HG03108 (cell line): ENCODE data around the gene BRSK2.
"Not testable (repeated sequence)": the region's sequence is repeated elsewhere in the genome, so short reads cannot be mapped to it uniquely, and the experiment has no call there.

Source experiments
- ATAC-seq: cut with Tn5 transposase; IDR thresholded peaks from one replicate; pipeline ENCODE4 v1.9.1; 2021; ENCODE audit warnings: moderate library complexity; ENCODE audit not compliant: unreplicated experiment

Gene BRSK2

GRCh38 chr11:1389932-1390568 is at the start of gene BRSK2:
Gene BRSK2, plus strand, starts transcription at chr11:1389934. Its CDS starts 351 bp downstream, at chr11:1390285.
- peak; percentile 8 for ATAC-seq

- no peak for ATAC-seq
Measured at GRCh38 chr11:1340111-1340510, 49.6 kb upstream of the BRSK2 start.

DNA sequence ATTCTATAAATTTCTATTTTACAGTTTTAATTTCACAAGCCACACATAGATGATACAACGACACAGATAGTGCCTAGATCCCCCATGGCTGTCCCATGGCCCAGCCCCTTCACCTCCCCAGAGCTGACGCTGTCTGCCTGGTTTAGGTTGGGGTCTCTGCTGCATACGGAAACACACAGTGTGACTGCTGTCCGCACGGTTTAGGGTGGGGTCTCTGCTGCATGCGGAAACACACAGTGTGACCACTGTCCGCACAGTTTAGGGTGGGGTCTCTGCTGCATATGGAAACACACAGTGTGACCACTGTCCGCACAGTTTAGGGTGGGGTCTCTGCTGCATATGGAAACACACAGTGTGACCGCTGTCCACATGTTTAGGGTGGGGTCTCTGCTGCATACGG is 48.5 kb upstream of the BRSK2 start:
- ATAC-seq: not testable (repeated sequence)

DNA sequence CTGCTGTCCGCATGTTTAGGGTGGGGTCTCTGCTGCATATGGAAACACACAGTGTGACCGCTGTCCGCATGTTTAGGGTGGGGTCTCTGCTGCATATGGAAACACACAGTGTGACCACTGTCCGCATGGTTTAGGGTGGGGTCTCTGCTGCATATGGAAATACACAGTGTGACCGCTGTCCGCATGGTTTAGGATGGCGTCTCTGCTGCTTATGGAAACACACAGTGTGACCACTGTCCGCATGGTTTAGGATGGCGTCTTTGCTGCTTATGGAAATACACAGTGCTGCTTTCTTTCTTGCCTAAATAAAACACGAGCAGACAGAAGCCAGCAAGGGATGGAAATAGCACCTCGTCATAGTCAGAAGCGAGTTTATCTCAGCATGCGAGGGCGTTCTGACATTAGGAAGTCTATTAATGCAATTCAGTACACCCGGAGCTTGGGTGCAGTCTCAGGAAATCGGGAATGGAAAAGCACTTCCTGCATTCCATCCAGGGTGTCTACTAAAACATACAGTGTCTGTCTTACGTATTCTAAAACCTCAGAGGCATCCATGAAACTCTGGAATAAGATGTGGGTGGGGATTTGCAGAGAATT is 47.7 kb upstream of the BRSK2 start:
- ATAC-seq: no peak

DNA sequence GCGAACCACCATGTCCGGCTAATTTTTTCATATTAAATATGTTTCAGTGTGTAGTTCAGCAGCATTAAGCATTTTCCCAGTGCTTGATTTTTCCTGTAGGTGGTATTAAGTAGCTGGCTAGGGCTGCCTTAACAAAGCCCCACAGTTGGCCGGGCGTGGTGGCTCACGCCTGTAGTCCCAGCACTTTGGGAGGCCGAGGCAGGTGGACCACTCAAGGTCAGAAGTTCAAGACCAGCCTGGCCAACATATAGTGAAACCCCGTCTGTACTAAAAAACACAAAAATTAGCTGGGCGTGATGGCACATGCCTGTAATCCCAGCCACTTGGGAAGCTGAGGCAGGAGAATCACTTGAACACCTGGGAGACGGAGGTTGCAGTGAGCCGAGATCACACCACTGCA is 46.8 kb upstream of the BRSK2 start:
- ATAC-seq: no peak

GRCh38 chr11:1343391-1344055 is 46.2 kb upstream of the BRSK2 start:
- ATAC-seq: no peak

- no peak for ATAC-seq
Measured at GRCh38 chr11:1344056-1344635, 45.6 kb upstream of the BRSK2 start.

- no peak for ATAC-seq
Measured at GRCh38 chr11:1345737-1346513, 43.8 kb upstream of the BRSK2 start.

DNA sequence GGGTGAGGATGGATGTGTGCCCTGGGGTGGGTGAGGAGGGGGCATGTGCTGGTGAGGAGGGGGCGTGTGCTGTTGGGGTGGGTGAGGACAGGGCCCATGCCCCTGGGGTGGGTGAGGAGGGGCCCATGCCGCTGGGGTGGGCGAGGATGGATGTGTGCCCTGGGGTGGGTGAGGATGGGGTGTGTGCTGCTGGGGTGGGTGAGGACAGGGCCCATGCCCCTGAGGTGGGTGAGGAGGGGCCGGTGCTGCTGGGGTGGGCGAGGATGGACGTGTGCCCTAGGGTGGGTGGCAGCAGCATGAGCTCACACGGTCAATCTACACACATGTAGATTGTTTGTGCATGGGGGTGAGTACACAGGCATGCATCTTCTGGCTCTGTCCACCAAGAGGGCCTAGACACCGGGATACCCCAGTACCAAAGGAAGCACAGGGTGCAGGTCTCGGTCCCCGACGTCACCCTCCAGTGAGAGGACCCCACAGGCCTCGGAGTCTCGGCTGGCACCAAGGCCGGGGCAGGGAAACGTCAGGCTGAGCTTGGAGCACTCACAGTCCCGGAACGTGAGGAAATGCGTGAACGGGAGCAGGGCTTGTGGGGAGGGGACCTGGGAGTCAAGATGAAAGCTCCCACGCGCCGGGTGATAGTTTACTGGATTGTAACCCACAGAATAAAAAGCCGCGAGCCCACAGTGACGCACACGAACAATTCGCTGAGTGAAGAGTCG is 42.9 kb upstream of the BRSK2 start:
- ATAC-seq: no peak

DNA sequence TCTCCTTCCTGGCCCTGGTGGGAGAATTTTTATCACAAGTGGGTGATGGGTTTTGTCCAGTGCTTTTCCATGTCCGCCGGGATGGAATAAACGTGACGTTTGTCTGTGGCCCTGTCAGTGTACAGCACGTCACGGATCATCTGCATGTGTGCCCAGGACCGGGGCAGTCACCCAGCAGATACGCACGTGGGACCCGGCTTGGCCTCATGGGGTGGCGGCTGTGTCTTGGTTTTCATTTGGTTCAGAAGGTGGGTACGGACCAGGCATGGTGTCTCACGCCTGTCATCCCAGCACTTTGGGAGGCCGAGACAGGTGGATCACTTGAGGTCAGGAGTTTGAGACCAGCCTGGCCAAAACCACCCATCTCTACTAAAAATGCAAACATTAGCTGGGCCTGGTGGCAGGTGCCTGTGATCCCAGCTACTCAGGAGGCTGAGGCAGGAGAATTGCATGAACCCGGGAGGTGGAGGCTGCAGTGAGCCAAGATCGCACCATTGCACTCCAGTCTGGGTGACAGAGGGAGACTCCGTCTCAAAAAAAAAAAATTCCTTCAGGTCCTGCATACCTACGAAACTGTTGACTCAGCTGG is 42.2 kb upstream of the BRSK2 start:
- ATAC-seq: not testable (repeated sequence)

- ATAC-seq: no peak
Measured at GRCh38 chr11:1348146-1348795, 41.5 kb upstream of the BRSK2 start.

- no peak for ATAC-seq
Measured at GRCh38 chr11:1348796-1349326, 40.9 kb upstream of the BRSK2 start.

GRCh38 chr11:1349327-1350041 is 40.2 kb upstream of the BRSK2 start:
- no peak for ATAC-seq

DNA sequence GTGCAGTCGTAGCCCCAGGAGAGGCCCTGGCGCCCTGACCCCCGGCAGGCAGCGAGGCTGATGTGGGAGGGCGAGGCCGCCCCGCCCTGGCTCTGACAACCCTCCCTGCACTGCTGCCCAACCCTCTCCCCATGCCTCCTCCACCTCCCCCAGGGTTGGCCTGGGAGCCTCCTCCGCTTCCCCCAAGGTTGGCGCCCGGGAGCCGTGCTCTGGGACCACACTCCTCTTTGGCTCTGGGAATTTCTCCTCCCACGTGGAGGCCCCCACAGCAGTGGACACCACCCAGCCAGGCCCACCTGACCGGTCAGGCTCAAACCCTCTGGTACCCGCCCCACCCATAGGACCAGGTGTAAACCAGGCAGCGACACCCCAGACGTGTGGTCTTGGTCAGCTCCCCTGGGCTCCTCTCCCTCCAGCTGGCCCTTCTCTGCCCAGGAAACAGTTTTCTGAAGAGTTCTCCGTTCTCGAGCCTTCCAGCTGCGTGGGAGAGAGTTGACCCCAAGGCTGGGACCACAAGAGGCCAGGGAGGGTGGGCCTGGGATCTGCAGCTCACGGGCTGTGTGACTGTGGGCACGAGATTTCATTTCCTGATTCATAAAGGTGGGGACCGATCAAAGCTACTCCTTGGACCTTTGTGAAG is 39.5 kb upstream of the BRSK2 start:
- no peak for ATAC-seq

DNA sequence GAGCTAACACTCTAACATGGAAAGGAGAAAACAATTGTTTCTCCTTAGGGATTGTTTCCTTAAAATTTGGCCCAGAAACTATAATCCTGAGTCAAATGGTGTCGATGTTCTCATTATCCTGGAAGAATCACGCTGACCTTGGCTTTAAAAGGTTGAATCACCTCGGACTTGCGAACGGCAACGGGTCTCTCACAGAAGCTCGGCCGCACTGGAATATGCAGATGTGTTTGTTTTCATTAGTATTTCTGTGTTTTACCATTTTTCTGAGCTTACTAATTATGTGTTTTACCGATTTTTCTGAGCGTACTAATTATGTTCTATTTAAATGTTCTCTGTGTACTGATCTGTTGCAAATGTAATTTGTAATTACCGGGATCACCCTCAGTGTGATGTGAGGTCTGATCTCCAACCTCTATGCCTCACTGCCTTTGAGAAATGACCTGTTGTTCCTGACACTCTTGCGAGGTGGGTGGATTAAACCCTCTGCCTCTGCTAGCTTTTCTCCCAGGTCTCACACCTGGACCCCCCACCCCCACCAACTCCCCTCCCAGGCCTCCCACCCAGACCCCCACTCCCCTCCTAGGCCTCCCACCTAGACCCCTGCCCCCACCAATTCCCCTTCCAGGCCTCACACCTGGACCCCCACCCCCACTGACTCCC is 38.3 kb upstream of the BRSK2 start:
- no peak for ATAC-seq

DNA sequence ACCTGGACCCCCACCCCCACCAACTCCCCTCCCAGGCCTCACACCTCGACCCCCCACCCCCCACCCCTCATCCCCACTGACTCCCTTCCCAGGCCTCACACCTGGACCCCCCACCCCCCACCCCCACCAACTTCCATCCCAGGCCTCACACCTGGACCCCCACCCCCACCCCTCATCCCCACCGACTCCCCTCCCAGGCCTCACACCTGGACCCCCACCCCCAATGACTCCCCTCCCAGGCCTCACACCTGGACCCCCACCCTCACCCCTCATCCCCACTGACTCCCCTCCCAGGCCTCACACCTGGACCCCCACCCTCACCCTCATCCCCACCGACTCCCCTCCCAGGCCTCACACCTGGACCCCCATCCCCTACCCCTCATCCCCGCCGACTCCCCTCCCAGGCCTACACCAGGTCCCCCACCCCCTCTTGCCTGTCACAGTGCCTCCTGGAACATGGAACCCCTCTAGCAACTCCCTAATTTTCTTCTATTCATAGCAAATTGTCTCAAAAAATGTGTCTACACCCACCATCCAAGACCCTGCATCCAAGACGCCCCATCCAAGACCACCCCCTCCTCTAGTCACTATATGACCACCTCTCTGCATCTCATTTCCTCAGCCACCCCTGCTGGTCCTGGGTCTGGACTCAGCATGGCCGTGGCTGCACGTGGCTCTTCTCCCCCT is 36.9 kb upstream of the BRSK2 start:
- ATAC-seq: no peak
